A549 treated with AZD2906 at 1 μM for 4 hours (cell line): Measurements from ENCODE around the gene KDF1. TPM values are rescaled to one million over a fixed set of nuclear protein-coding genes. Genes with fewer than 3 reads are reported as not detected.

ENCODE experiments used
- total RNA-seq: library from RNA; stranded (reverse); fragments of 200-300 nt; extraction: Qiagen RNA extraction; gene quantifications from 5 replicates; pipeline ENCODE4 v1.2.3, GENCODE V29; 2022

KDF1 gene, protein sequence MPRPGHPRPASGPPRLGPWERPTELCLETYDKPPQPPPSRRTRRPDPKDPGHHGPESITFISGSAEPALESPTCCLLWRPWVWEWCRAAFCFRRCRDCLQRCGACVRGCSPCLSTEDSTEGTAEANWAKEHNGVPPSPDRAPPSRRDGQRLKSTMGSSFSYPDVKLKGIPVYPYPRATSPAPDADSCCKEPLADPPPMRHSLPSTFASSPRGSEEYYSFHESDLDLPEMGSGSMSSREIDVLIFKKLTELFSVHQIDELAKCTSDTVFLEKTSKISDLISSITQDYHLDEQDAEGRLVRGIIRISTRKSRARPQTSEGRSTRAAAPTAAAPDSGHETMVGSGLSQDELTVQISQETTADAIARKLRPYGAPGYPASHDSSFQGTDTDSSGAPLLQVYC
- total RNA-seq: 0.24 to 0.42 TPM (median 0.33 TPM) in 5 replicates

DNA sequence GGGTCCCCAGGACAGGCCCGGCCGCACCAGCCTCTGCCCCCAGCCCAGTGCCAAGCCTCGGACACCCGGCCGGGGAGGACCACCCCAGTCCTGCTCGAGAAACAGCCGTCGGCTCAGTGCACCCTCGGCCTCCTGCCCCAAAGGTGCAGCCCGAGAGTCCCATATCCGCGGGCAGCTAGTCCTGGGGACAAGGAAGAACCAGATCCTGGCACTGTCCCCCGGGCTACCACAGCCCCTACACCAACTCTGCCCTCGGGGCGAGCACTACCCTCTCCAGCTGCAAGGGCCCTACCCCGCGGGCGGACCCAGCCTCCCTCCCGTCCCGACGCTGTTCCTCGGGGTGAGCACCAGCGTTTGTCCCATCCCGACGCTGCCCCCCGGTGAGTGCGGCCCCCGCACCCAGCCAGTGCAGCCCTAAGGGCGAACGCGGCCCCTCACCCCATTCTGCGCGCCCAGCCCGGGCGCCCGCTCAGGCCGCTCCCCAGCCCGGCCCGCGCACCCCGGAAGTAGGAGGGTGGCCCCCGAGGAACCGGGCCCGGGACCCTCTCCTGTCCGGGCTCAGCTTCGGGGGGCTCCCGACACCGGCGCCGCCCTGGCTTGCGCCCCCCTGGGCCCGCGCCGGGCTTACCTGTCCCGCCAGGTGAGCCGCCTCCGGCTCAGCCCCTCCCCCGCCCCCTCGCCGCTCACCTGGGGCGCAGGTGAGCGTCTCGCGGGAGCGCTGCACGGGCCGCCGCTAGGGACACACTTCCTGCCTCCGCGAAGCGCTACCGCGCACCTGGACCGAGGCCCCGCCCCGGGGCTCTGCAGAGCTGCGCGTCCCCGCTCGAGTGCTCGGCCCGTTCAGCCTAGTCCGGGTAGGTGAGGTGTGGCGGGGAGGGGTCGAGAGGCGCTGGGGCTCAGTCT, at the start of gene KDF1:
Gene KDF1 (minus strand): TSS at position 747 of the 903 bp plus-strand sequence. CDS start 8,088 bp downstream, outside the sequence.

DNA sequence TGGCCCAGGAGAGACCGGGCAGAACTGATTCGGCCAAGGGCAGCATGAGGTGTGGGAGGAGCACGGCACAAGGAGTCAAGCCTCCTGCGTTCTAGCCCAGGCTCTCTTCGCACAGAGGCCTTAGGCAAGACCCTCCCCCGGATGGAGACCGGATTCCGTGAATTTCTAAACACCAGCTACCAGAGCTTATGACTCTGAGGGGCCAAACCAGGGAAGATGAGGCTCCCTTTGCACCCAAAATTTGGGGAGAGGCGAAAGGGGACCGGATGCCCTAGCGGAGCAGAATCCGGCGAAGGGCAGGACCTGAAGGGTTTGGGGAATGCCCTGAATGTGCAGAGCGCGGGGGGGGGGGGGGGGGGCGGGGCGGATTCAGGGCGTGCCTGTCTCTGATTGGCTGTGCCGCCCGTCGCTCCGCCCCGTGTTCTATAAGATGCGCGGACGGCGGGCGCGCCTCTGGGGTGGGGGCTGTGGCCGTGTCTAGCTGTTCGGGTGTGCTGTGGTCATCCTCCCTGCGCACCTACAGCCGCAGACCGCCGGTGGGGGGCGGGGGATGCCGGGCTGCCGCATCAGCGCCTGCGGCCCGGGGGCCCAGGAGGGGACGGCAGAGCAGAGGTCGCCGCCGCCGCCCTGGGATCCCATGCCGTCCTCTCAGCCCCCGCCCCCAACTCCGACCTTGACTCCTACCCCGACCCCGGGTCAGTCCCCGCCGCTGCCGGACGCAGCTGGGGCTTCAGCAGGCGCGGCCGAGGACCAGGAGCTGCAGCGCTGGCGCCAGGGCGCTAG, 33.2 kb upstream of the KDF1 start, which contains the start of gene TRNP1:
Gene TRNP1 (plus strand): TSS at position 456 of the 783 bp plus-strand sequence. CDS start 95 bp downstream, at position 551.

DNA sequence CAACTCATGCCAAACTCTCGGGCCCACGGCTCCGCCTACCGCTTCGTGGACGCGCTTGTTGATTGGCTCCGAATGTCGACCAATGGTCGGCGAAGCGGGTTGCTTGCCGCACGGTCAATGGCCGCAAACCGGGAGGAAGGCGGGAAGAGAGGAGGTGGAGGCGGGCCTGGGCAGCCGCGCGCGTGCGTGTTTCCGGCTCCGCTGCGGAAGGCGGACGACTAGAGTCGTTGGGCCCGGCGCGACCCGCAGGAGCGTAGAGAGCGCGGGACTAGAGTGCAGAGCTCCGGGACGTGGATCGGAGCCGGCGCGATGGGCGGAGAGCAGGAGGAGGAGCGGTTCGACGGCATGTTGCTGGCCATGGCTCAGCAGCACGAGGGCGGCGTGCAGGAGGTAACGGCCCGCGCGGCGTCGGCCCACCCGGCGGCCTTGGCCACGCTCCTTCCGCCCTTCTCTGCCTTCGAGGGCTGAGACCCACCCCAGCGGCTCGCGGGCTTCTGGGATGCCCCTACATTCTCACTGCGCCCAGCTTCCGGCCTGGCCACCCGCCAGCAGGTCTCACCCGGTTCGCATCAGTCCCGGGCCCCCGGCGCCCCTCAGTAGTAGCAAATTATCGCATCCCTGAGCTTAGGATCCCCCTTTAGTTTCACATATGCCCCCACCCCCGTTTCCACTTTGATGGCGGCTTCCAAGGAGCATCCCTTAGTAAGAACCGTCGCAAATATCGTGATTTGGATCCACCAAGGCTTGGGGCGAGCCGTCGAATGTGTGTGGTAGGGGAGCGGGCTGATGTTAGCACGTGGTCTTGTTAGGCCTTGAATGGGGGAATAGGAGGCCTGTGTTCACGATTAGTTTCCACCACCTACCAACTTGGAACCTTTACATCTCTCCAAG, 38.5 kb downstream of the KDF1 start, which contains the start of gene NUDC:
Gene NUDC (plus strand): TSS at position 204 of the 891 bp plus-strand sequence. CDS start 106 bp downstream, at position 310.

DNA sequence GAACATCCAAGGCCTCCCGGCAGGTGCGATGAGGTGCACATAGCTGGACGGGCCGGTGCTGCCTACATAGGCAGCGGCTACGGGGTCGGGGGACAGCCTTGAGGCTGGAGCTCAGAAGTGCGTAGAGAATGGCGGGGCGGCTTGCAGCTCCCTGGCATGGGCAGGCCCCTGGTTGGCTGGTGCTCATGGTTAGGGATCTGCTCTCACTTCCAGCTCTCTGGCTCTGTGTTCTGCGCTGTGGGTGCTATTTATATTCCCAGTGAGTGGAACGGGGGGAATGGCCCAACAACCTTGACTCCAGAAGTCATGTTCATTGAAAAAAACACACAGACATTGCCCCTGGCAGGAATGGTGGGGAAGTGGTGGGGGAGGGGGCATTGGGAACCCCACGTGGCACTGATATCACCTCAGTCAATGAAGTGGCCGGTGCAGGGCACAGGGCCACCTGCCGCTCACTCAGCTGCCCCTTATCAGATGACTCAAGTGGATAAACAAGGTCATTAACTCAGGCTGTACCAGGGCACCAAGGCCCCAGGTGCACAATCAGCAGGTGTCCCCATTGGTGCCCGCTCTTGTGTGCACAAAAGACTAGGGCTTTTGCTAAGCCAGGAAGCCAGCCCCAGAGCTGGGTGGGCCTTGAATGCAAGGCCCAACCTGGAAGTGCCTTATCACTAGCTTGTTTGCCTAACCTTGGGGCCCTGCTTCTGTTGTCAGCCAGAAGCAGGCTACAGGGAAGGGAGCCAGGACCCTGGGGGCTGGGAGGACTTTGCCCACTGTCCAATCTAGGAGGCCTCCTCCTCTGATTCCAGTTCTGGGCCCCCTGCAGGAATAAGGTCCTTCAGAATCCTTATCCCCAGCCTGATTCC, 46.3 kb downstream of the KDF1 start, which contains the start of gene NR0B2:
Gene NR0B2 (minus strand): TSS at position 222 of the 866 bp plus-strand sequence. CDS start 35 bp downstream, at position 187.

DNA sequence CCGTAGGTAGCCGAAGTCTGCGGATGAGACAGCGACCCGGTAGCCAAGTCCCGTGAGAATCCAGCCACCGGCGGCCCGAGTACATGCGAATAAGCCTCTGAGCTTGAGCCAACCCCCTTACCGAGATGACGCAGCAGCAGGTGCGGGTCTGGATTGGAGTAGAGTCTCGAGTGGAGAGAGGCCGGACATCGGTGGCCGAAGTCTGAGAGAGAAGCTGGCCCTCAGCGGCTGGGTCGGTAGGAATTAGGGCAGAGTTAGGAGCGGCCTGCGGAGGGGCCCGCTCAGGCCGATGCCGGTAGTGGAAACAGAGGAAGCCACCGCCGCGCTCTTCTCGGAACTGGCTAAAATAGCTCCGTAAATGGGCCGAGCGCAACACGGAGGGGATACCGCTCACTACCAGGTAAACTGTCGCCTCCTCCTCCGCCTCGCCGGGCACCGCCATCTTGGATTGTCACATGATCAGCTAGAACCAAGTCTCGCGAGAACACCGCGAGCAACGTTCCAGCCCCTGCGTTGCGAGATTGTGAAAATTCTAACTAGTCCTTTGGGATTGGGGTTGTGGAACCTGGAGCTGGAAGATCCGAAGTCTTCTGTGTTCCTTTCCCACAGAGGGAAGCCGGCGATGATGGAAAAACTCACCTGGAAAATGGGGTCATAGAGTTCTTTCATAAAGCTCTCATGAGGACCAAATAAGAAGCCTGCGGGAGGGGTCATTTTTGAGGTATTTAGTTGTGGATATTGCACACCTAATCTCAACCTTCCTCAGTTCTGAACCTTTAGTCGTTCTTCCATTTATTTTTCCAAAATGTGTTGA, 60.1 kb downstream of the KDF1 start, which contains the start of gene GPATCH3:
Gene GPATCH3 (minus strand): TSS at position 467 of the 814 bp plus-strand sequence. CDS start 25 bp downstream, at position 442.

Other genes starting within 250 kb of the KDF1 start
- gene PIGV, start 172.5 kb downstream of the KDF1 start, total RNA-seq: 5.9 to 7.2 TPM (median 6.6 TPM) in 5 replicates
- gene ZDHHC18, start 133.8 kb downstream of the KDF1 start, total RNA-seq: 37.9 to 43.8 TPM (median 42.0 TPM) in 5 replicates
- 494 to 656 TPM (median 566 TPM) in 5 replicates for gene SFN, start 97.3 kb downstream of the KDF1 start, total RNA-seq
- gene GPN2, start 70.2 kb downstream of the KDF1 start, total RNA-seq: 25.2 to 30.3 TPM (median 29.9 TPM) in 5 replicates
- 9.4 to 11.6 TPM (median 10.4 TPM) in 5 replicates for gene GPATCH3, start 60.0 kb downstream of the KDF1 start, total RNA-seq
- 0.05 to 0.10 TPM (median 0.10 TPM) in 3 of 5 replicates, not detected in the others for gene NR0B2, start 46.5 kb downstream of the KDF1 start, total RNA-seq
- 121 to 141 TPM (median 130 TPM) in 5 replicates for gene NUDC, start 38.7 kb downstream of the KDF1 start, total RNA-seq
- 189 to 300 TPM (median 281 TPM) in 5 replicates for gene TRNP1, start 33.2 kb upstream of the KDF1 start, total RNA-seq
- 1.2 to 2.0 TPM (median 1.7 TPM) in 5 replicates for gene TENT5B, start 52.4 kb upstream of the KDF1 start, total RNA-seq
- gene SLC9A1, start 194.7 kb upstream of the KDF1 start, total RNA-seq: 15.5 to 18.6 TPM (median 17.4 TPM) in 5 replicates